Loucy (cell line): ENCODE results near the gene UBN1.

Experiments used
- H2AFZ ChIP-seq: fragments of 200-600 bp; sonication (generic); 2 replicates; pipeline ENCODE4 v1.6.0; 2016; ENCODE audit warnings: antibody characterized with exemption, mild to moderate bottlenecking, low read length, moderate library complexity
- H3F3A ChIP-seq: fragments of 200-600 bp; 2 replicates; pipeline ENCODE4 v1.6.0; 2016; ENCODE audit warnings: antibody characterized with exemption, low read depth, mild to moderate bottlenecking
- H3K27me3 ChIP-seq: fragments of 200-600 bp; sonication (generic); 2 replicates; pipeline ENCODE4 v1.6.1; 2014; ENCODE audit warnings: low read length, mild to moderate bottlenecking; ENCODE audit not compliant: insufficient read depth, poor library complexity, severe bottlenecking
- H3K36me3 ChIP-seq: fragments of 200-600 bp; sonication (generic); 2 replicates; pipeline ENCODE4 v1.6.1; 2016; ENCODE audit warnings: low read length; ENCODE audit not compliant: insufficient read depth
- H3K4me1 ChIP-seq: fragments of 200-600 bp; sonication (generic); 2 replicates; pipeline ENCODE4 v1.5.1; 2014; ENCODE audit warnings: low read length, mild to moderate bottlenecking; ENCODE audit not compliant: insufficient read depth, poor library complexity, severe bottlenecking
- H3K4me2 ChIP-seq: fragments of 200-600 bp; sonication (generic); 2 replicates; pipeline ENCODE4 v1.6.0; 2014; ENCODE audit warnings: antibody characterized with exemption, low read length, low read depth, mild to moderate bottlenecking; ENCODE audit not compliant: poor library complexity, severe bottlenecking
- H3K4me3 ChIP-seq: fragments of 200-600 bp; sonication (generic); 2 replicates; pipeline ENCODE4 v1.5.1; 2014; ENCODE audit warnings: low read length, mild to moderate bottlenecking, mixed read lengths; ENCODE audit not compliant: poor library complexity, severe bottlenecking
- H3K79me2 ChIP-seq: fragments of 200-600 bp; sonication (generic); 2 replicates; pipeline ENCODE4 v1.6.1; 2014; ENCODE audit warnings: low read length; ENCODE audit not compliant: insufficient read depth
- H3K9ac ChIP-seq: fragments of 200-600 bp; sonication (generic); 2 replicates; pipeline ENCODE4 v1.6.0; 2014; ENCODE audit warnings: mild to moderate bottlenecking, low read depth, low read length, moderate library complexity; ENCODE audit not compliant: poor library complexity, severe bottlenecking
- H3K9me2 ChIP-seq: fragments of 200-600 bp; sonication (generic); replicated peaks from 2 replicates; pipeline ENCODE4 v1.6.1; 2016; ENCODE audit warnings: low read depth, low read length, mixed read lengths
- H3K9me3 ChIP-seq: fragments of 200-600 bp; sonication (generic); 2 replicates; pipeline ENCODE4 v1.6.1; 2014; ENCODE audit warnings: mild to moderate bottlenecking, antibody characterized with exemption, low read length, low read depth; ENCODE audit not compliant: insufficient read depth
- H4K20me1 ChIP-seq: fragments of 200-600 bp; sonication (generic); 2 replicates; pipeline ENCODE4 v1.6.0; 2014; ENCODE audit warnings: antibody characterized with exemption, low read length, mild to moderate bottlenecking; ENCODE audit not compliant: insufficient read depth, poor library complexity, severe bottlenecking
- CTCF ChIP-seq: fragments of 200-600 bp; sonication (generic); conservative IDR thresholded peaks from 2 replicates; pipeline ENCODE4 v1.5.1; 2014; ENCODE audit warnings: mild to moderate bottlenecking, antibody characterized with exemption, low read length
- EZH2phosphoT487 ChIP-seq: fragments of 200-600 bp; IDR thresholded peaks from 2 replicates; pipeline ENCODE4 v1.6.1; 2018; ENCODE audit warnings: antibody characterized with exemption, mild to moderate bottlenecking, moderate library complexity, borderline replicate concordance

Gene UBN1

GRCh38 chr16:4891097-4891885 is 44.0 kb downstream of the UBN1 start:
- no peaks in the 10 kb centered on the region for H3K36me3 ChIP-seq
- H3K79me2 ChIP-seq: no peaks in the 10 kb centered on the region

DNA sequence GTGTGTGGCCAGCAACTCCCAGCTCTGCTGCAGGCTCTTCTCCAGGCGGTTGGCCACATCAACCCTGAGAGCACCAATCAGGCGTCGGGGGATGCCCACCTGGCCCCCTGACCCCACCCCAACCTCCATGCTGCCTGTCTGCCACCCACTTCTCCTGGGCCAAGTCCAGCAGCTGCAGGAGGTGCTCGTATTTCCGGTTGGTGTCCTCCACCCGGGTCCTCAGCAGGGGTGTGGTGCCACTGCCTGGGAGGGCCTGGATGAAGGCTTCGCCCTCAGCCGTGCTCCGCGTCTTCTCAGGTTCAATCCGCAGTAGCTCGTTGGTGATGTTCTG is 44.6 kb downstream of the UBN1 start:
- no peaks in the 10 kb centered on the region for H3K27me3 ChIP-seq
- no peak overlapping the region for H3K9ac ChIP-seq
- no peak overlapping the region for H3K4me3 ChIP-seq
- H3F3A ChIP-seq: no peaks in the 10 kb centered on the region
- H3K79me2 ChIP-seq: no peaks in the 10 kb centered on the region
- no peaks in the 10 kb centered on the region for H3K9me3 ChIP-seq
- H4K20me1 ChIP-seq: no peaks in the 10 kb centered on the region
- no peaks in the 10 kb centered on the region for H3K9me2 ChIP-seq
- H3K36me3 ChIP-seq: no peaks in the 10 kb centered on the region
- no peaks in the 10 kb centered on the region for H3K4me1 ChIP-seq
- H3K4me2 ChIP-seq: no peak overlapping the region
- TF ChIP-seq CTCF: no peak
- no peak for TF ChIP-seq EZH2phosphoT487
- no peak overlapping the region for H2AFZ ChIP-seq

More at GRCh38 chr16:4891097-4891885, 44.0 kb downstream of the UBN1 start:
- H3K27me3 ChIP-seq: no peaks in the 10 kb centered on the region
- H3K9ac ChIP-seq: no peak overlapping the region
- TF ChIP-seq CTCF (no peak), EZH2phosphoT487 (no peak)
- no peak overlapping the region for H2AFZ ChIP-seq
- H3K4me2 ChIP-seq: no peak overlapping the region
- H3K4me3 ChIP-seq: no peak overlapping the region
- H4K20me1 ChIP-seq: no peaks in the 10 kb centered on the region
- no peaks in the 10 kb centered on the region for H3K9me3 ChIP-seq
- no peaks in the 10 kb centered on the region for H3F3A ChIP-seq
- H3K9me2 ChIP-seq: no peaks in the 10 kb centered on the region
- no peaks in the 10 kb centered on the region for H3K4me1 ChIP-seq

DNA sequence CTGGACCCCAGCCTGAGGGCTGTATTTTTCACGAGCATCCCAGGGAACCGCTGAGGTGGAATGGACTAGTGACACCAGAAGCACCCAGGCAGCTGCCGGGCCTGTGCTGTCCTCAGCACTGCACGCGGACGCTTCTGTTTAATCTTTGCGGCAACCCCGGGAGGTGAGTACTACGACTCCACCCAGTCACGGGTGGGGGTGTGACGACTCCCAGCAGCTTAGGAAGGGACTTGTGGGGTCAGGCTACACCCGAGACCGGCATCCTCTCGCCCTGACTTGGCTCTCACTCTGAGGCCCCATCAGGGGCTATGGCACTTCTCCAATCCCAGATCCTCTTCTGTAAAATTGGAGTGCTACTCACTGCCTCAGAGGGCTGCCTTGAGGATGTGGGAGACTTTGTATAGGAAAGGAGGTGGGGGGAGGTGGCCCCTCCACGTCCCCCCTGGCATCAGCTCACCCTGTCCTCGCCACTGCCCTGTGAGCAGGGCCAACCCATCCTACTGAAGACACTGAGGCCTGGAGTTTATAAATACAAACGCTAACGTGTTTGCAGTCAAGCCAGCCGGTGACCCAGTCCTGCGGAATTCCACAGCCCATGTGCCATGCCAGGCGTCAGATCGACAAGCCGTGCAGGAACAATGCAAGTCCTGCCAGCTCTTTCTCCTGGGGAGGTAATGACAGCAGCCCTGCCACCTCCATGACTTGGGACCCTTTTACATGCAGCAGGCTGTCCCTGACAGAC is 45.3 kb downstream of the UBN1 start:
- Histone ChIP-seq H3K4me1 (no peaks in the 10 kb centered on the region), H3K9me2 (no peaks in the 10 kb centered on the region), H3K4me2 (no peak overlapping the region), H3F3A (no peaks in the 10 kb centered on the region), H3K4me3 (no peak overlapping the region), H2AFZ (no peak overlapping the region), H3K79me2 (no peaks in the 10 kb centered on the region), H3K9ac (no peak overlapping the region), H3K9me3 (no peaks in the 10 kb centered on the region), H4K20me1 (no peaks in the 10 kb centered on the region), H3K27me3 (no peaks in the 10 kb centered on the region), H3K36me3 (no peaks in the 10 kb centered on the region)
- no peak for TF ChIP-seq CTCF
- no peak for TF ChIP-seq EZH2phosphoT487
